Measurements from ENCODE around the gene HTR5A. TPM values are rescaled to one million over a fixed set of nuclear protein-coding genes. Genes with fewer than 3 reads are reported as not detected.

HTR5A gene
- total and polyA plus RNA-seq, 5 experiments from 2014 or later: not detected

DNA sequence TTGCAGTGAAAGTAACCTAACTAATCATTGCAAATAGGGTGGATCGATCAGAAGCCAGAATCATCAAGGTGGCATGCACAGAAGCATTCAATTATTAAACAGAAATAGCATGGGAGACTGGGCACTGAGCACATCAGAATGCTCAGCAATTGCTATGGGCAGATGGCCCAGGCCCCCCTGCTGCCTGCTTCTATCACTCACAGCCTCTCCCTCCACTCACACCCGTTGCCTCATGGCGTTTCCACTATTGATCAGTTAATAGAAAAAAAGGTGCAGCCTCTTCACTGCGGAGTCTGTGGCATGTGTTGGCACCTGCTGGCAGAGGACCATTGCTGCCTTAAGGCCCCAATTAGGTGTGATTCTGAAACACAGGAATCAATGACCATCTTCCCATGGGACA lies 11.2 kb upstream of the HTR5A start:
- H3K36me3 Mint-ChIP-seq: no peaks in the 10 kb centered on the region
- no peak overlapping the region for H3K4me3 Mint-ChIP-seq
- no peaks in the 10 kb centered on the region for H3K4me1 Mint-ChIP-seq
- no peaks in the 10 kb centered on the region for H3K9me3 Mint-ChIP-seq
- DNase-seq: no peak
- ATAC-seq: no peak
- peaks cover 18 to 57% (median 32%) of the 10 kb centered on the region in 5 donors for H3K27me3 Mint-ChIP-seq
- POLR2A ChIA-PET: no interaction called here
- no peak overlapping the region for H3K27ac Mint-ChIP-seq

DNA sequence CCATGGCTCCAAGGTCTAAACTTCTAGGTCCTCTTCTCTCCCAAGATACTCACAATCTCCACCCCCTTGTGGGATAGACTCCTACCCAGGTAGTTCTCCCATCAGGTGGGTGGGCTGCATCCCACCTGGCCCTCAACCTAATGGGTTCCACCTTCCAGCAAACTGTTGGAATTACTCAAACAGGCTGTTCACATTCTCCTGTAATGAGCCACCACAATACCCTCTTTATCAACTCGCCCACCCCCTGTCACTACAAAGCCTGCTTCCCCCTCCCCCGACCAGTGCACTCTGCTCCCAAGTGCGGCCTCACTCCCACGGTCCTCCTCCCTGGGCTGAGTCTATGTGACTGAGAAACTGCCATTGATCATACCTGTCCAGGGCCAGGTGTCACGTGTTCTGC lies 10.4 kb upstream of the HTR5A start:
- H3K27me3 Mint-ChIP-seq: peaks cover 18 to 57% (median 36%) of the 10 kb centered on the region in 5 donors
- H3K27ac Mint-ChIP-seq: peak overlapping the region in 1 of 10 donors; percentile 45
- POLR2A ChIA-PET: no interaction called here
- H3K4me1 Mint-ChIP-seq: no peaks in the 10 kb centered on the region
- no peaks in the 10 kb centered on the region for H3K36me3 Mint-ChIP-seq
- ATAC-seq: no peak
- H3K4me3 Mint-ChIP-seq: no peak overlapping the region
- no peaks in the 10 kb centered on the region for H3K9me3 Mint-ChIP-seq
- no peak for DNase-seq

DNA sequence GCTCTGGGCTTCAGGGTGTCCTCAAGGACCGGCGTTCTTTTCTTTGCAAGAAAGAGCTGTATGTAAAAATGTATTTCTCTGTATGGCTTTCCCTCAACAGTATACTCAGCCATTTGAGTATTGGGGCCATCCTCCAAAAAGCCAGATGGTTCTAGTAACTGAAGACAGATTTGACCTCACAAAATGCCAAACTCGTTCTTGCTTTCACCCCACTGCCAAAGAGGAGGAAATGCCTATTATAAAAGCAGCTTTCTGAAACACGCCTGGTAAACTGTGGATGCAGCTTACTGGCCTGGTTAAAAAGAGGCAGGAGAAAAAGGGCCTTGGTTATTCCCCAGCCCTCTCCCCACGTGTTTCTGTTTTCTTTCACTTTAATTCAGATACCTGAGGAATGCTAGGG lies 7.7 kb upstream of the HTR5A start:
- Mint-ChIP-seq H3K4me3 (no peak overlapping the region), H3K4me1 (no peaks in the 10 kb centered on the region), H3K27me3 (peaks cover 21 to 55% (median 41%) of the 10 kb centered on the region in 5 donors), H3K27ac (no peak overlapping the region), H3K36me3 (peaks cover 0 to 4% (median 0%) of the 10 kb centered on the region in 3 donors), H3K9me3 (no peaks in the 10 kb centered on the region)
- DNase-seq (no peak), ATAC-seq (no peak)
- POLR2A ChIA-PET: no interaction called here

DNA sequence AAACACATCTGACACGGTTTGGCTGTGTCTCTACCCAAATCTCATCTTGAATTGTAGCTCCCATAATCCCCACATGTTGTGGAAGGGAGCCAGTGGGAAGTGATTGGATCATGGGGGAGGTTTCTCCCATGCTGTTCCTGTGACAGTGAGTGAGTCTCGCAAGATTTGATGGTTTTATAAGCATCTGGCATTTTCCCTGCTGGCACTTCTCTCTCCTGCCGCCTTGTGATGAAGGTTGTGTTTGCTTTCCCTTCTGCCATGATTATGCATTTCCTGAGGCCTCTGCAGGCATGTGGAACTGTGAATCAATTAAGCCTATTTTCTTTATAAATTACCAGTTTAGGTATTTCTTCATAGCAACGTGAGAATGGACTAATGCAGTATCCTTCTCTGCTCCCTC lies 5.9 kb upstream of the HTR5A start:
- H3K4me3 Mint-ChIP-seq: no peak overlapping the region
- DNase-seq (no peak), ATAC-seq (no peak)
- H3K4me1 Mint-ChIP-seq: no peaks in the 10 kb centered on the region
- H3K9me3 Mint-ChIP-seq: peaks cover 0 to 2% (median 0%) of the 10 kb centered on the region in 9 donors
- H3K27ac Mint-ChIP-seq: no peak overlapping the region
- H3K36me3 Mint-ChIP-seq: peaks cover 0 to 4% (median 0%) of the 10 kb centered on the region in 3 donors
- POLR2A ChIA-PET: no interaction called here
- peaks cover 20 to 56% (median 42%) of the 10 kb centered on the region in 5 donors for H3K27me3 Mint-ChIP-seq

DNA sequence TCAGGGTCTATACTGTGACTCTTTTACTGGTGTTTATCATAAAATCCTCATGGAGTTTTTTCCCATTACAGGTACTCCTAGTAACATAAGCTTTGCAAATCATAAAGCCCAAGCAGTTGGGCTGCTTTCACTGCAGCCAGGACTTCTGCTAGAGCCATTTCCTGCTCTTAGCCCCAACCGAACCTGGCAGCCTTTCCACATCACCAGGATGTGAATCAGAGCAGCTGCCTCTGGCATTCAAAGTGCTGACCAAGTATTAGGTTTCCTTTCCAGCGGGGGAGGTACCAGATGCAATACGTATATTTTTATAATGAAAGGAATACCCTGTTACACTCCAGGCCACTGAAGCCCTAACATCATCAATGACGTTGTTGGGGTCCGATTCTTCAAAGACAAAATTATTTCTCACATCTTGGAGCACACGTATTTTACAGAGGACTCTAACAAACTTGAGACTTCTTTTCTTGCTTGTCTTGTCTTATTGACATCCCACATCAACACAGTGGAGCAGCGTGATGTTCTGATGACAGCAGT lies 3.6 kb upstream of the HTR5A start:
- Mint-ChIP-seq H3K4me3 (no peak overlapping the region), H3K9me3 (peaks cover 0 to 6% (median 0%) of the 10 kb centered on the region in 9 donors), H3K27me3 (peaks cover 20 to 40% (median 32%) of the 10 kb centered on the region in 5 donors), H3K27ac (no peak overlapping the region), H3K4me1 (peaks cover 0 to 3% (median 0%) of the 10 kb centered on the region in 4 donors), H3K36me3 (peaks cover 0 to 4% (median 0%) of the 10 kb centered on the region in 3 donors)
- ATAC-seq (no peak), DNase-seq (no peak)
- POLR2A ChIA-PET: no interaction called here

DNA sequence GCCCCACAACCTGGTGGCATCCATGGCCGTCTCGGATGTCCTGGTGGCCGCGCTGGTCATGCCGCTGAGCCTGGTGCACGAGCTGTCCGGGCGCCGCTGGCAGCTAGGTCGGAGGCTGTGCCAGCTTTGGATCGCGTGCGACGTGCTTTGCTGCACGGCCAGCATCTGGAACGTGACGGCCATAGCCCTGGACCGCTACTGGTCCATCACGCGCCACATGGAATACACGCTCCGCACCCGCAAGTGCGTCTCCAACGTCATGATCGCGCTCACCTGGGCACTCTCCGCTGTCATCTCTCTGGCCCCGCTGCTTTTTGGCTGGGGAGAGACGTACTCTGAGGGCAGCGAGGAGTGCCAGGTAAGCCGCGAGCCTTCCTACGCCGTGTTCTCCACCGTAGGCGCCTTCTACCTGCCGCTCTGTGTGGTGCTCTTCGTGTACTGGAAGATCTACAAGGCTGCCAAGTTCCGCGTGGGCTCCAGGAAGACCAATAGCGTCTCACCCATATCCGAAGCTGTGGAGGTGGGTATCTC lies 1.1 kb downstream of the HTR5A start:
- Mint-ChIP-seq H3K4me1 (peaks cover 0 to 3% (median 0%) of the 10 kb centered on the region in 4 donors), H3K27me3 (peaks cover 31 to 54% (median 45%) of the 10 kb centered on the region in 5 donors), H3K27ac (peak overlapping the region in 1 of 10 donors; percentile 74), H3K9me3 (peaks cover 0 to 6% (median 0%) of the 10 kb centered on the region in 9 donors), H3K36me3 (peaks cover 0 to 10% (median 0%) of the 10 kb centered on the region in 3 donors), H3K4me3 (no peak overlapping the region)
- ATAC-seq (no peak), DNase-seq (no peak)
- POLR2A ChIA-PET: no interaction called here

DNA sequence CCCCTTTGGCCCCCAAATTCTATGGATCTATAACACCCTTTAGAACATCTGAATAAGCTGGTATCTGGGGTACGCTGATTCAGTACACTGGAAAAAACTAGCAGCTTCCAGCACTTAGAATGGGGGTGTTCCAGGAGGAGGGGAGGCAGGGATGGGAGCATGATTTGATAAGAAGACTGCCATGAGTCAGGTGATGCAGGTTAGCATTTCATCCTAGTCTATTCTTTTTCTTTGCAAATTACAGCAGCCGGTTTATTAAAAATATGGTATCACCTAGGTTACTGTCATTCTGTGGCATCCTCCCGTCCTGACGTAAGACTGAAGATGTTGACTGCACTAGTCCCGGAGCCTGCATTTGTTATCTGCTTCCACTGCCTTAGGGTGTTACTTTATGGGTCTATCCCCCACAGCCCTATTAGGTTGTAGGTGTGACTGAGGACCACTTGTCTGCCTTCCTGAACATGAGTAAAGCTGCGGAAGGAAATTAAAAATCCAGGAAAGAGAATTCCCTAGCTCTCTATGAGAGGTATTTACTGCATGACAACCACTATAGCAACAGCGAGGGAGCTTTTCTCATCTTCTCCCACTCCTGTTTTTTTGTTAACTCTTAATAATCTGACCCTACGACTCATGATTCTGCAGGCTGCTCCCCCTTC lies 1.9 kb downstream of the HTR5A start:
- H3K27me3 Mint-ChIP-seq: peaks cover 29 to 52% (median 41%) of the 10 kb centered on the region in 5 donors
- DNase-seq (no peak), ATAC-seq (no peak)
- peaks cover 0 to 6% (median 0%) of the 10 kb centered on the region in 9 donors for H3K9me3 Mint-ChIP-seq
- POLR2A ChIA-PET: no interaction called here
- H3K36me3 Mint-ChIP-seq: peaks cover 0 to 6% (median 0%) of the 10 kb centered on the region in 3 donors
- H3K27ac Mint-ChIP-seq: no peak overlapping the region
- H3K4me1 Mint-ChIP-seq: peaks cover 0 to 3% (median 0%) of the 10 kb centered on the region in 4 donors
- H3K4me3 Mint-ChIP-seq: no peak overlapping the region

DNA sequence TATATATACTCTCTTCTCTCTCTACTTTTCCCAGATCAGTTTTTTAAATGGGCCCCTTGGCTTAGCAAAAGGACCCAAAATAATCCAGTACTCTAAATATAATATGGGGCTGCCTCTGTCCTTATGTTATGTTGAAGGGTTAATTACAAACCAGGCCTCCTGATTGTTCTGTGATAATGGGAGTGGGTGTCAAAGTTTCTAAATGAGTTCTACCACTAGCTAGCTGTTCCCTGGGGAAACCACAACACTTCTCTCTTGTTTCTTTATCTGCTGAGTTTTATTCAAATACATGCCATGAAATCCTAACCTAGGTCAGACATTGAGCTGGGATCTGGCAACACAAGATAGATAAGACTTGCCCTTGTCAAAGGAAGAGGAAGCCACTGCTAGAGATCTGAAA lies 3.8 kb downstream of the HTR5A start:
- DNase-seq (no peak), ATAC-seq (no peak)
- Mint-ChIP-seq H3K27me3 (peaks cover 21 to 46% (median 35%) of the 10 kb centered on the region in 5 donors), H3K4me1 (peaks cover 0 to 3% (median 0%) of the 10 kb centered on the region in 4 donors), H3K4me3 (no peak overlapping the region), H3K36me3 (peaks cover 0 to 6% (median 0%) of the 10 kb centered on the region in 3 donors), H3K27ac (no peak overlapping the region), H3K9me3 (peaks cover 0 to 6% (median 0%) of the 10 kb centered on the region in 9 donors)
- POLR2A ChIA-PET: no interaction called here

DNA sequence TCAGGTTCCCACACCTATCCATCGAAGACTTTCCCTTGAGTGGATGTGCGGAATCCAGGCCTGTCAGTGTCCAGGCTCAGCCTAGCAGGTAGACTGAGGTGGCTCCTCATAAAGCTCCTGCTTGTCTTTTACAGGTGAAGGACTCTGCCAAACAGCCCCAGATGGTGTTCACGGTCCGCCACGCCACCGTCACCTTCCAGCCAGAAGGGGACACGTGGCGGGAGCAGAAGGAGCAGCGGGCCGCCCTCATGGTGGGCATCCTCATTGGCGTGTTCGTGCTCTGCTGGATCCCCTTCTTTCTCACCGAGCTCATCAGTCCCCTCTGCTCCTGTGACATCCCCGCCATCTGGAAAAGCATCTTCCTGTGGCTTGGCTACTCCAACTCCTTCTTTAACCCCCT lies 13.9 kb downstream of the HTR5A start:
- POLR2A ChIA-PET: no interaction called here
- H3K27me3 Mint-ChIP-seq: peaks cover 11 to 72% (median 24%) of the 10 kb centered on the region in 5 donors
- peaks cover 0 to 9% (median 0%) of the 10 kb centered on the region in 9 donors for H3K9me3 Mint-ChIP-seq
- no peak overlapping the region for H3K4me3 Mint-ChIP-seq
- ATAC-seq (no peak), DNase-seq (no peak)
- H3K36me3 Mint-ChIP-seq: peaks cover 0 to 2% (median 0%) of the 10 kb centered on the region in 3 donors
- no peaks in the 10 kb centered on the region for H3K4me1 Mint-ChIP-seq
- no peak overlapping the region for H3K27ac Mint-ChIP-seq

DNA sequence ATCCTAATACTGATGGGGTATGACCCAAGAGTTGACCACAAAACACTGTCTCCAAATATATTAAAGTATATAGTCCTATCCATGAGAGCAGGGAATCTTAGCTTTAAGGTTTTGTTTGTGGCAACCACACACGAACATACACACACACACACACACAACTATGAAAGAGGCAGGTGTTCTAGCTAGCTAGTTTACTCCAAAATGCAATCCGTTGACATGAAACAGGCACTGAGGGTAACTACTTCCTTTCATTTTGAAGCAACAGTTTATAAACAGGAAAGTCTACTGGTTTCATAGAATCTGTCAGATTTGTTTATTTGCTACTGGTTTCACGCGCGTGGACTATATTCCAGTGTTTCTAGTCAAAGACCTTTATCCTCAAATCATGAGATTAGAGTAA lies 14.8 kb downstream of the HTR5A start:
- ATAC-seq: no peak
- Mint-ChIP-seq H3K4me3 (no peak overlapping the region), H3K36me3 (peaks cover 0 to 2% (median 0%) of the 10 kb centered on the region in 3 donors), H3K27ac (no peak overlapping the region), H3K4me1 (no peaks in the 10 kb centered on the region), H3K27me3 (peaks cover 11 to 69% (median 28%) of the 10 kb centered on the region in 5 donors), H3K9me3 (peaks cover 0 to 9% (median 0%) of the 10 kb centered on the region in 9 donors)
- POLR2A ChIA-PET: no interaction called here
- DNase-seq: no peak

DNA sequence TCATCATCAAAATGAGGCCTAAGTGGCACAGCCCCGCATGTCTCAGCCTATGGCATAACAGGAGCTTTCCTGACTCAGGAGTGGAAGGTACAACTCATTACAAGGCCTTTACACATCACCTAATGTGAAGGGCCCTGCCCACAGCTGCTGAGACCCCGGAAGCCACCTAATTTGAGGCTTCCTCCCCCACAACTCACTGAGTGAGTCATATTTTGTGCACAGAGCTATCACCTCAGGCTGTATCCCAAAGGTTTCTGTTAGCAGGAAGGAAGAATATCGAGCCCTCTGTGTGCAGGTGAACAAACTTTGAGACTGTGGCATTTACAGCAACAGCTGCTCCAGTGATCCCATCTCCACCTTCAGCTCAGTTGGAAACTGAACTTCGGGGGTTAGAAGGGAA lies 20.6 kb downstream of the HTR5A start:
- no peak for DNase-seq
- Mint-ChIP-seq H3K27me3 (peaks cover 11 to 41% (median 14%) of the 10 kb centered on the region in 5 donors), H3K4me1 (peaks cover 4 to 10% (median 5%) of the 10 kb centered on the region in 4 donors), H3K4me3 (no peak overlapping the region), H3K27ac (no peak overlapping the region), H3K9me3 (peaks cover 0 to 8% (median 0%) of the 10 kb centered on the region in 9 donors), H3K36me3 (no peaks in the 10 kb centered on the region)
- no peak for ATAC-seq
- POLR2A ChIA-PET: no interaction called here

DNA sequence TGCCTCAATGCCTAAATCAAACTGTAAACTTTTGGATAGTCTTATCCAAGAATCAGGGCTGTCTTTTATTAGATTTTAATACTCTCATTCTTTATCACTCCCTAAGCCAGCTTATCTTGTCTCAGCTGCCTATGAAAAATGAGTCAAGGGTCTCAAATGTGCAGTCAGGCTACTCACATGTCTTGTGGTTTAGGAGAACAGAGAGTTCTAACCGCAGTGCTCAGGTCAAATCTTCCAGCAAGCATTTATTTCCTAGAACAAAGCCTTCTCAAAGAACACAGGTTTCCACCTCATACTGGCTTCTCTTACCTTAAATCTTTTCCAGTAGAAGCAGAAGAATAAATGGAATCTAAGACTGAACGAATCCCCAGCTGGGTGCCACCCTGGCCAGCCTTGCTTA lies 23.5 kb downstream of the HTR5A start:
- POLR2A ChIA-PET: no interaction called here
- Mint-ChIP-seq H3K4me1 (peaks cover 4 to 10% (median 5%) of the 10 kb centered on the region in 4 donors), H3K27ac (no peak overlapping the region), H3K27me3 (peaks cover 8 to 18% (median 12%) of the 10 kb centered on the region in 5 donors), H3K36me3 (no peaks in the 10 kb centered on the region), H3K9me3 (peaks cover 0 to 13% (median 5%) of the 10 kb centered on the region in 9 donors), H3K4me3 (no peak overlapping the region)
- DNase-seq (no peak), ATAC-seq (no peak)

DNA sequence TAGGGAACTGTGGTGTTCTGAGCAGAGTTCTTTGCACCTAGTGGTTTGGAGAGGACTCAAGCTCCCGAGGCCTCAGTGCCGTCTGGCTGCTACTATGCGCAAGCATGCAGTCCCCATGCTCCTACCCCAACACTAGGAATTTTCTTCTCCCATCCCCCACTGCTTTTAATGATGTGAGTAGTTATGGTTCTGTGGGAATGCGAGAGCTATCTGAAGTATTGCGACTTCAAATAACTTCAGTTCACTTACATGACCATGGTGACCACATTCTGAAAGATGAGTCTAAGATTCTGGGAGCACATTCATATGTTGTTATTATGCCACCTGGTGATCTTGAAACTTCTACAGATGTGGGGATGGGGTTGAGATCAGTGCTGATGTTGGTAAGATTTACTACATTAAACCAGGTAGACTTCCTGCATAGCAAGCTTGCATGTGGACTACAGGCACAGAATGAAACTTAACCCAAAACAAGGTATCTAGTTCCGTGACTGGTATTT lies 24.6 kb downstream of the HTR5A start:
- peaks cover 8 to 26% (median 10%) of the 10 kb centered on the region in 5 donors for H3K27me3 Mint-ChIP-seq
- POLR2A ChIA-PET: no interaction called here
- DNase-seq (no peak), ATAC-seq (no peak)
- no peaks in the 10 kb centered on the region for H3K36me3 Mint-ChIP-seq
- H3K4me1 Mint-ChIP-seq: peaks cover 4 to 10% (median 5%) of the 10 kb centered on the region in 4 donors
- H3K9me3 Mint-ChIP-seq: peaks cover 0 to 13% (median 5%) of the 10 kb centered on the region in 9 donors
- H3K4me3 Mint-ChIP-seq: no peak overlapping the region
- no peak overlapping the region for H3K27ac Mint-ChIP-seq

Data from naive thymus-derived CD8-positive, alpha-beta T cell (primary cell).